H9 (cell line): ENCODE data around the gene MXD4. TPM values are rescaled to one million over a fixed set of nuclear protein-coding genes. Genes with fewer than 3 reads are reported as not detected.

Source experiments
- DNase-seq: peaks from one replicate; pipeline ENCODE4 v3.0.0-alpha.2; 2017
- H2AFZ ChIP-seq: one replicate; pipeline ENCODE4 v1.6.1; 2013; ENCODE audit warnings: mild to moderate bottlenecking, low read length, control low read depth, moderate library complexity
- H2AK5ac ChIP-seq: 2 replicates; pipeline ENCODE4 v1.6.1; 2013; ENCODE audit warnings: low read length, control low read depth, mixed read lengths; ENCODE audit not compliant: insufficient read length
- H2BK120ac ChIP-seq: one replicate; pipeline ENCODE4 v1.6.1; 2013; ENCODE audit warnings: low read depth, mild to moderate bottlenecking, low read length, control low read depth, inconsistent platforms; ENCODE audit not compliant: poor library complexity, severe bottlenecking
- H2BK12ac ChIP-seq: 2 replicates; pipeline ENCODE4 v1.6.1; 2013; ENCODE audit warnings: low read length, control low read depth, mixed read lengths, low read depth; ENCODE audit not compliant: insufficient read length
- H2BK15ac ChIP-seq: 2 replicates; pipeline ENCODE4 v1.6.1; 2013; ENCODE audit warnings: low read depth, low read length, control low read depth
- H2BK20ac ChIP-seq: one replicate; pipeline ENCODE4 v1.6.1; 2013; ENCODE audit warnings: low read depth, mild to moderate bottlenecking, low read length, control low read depth, inconsistent platforms; ENCODE audit not compliant: poor library complexity, severe bottlenecking
- H2BK5ac ChIP-seq: 2 replicates; pipeline ENCODE4 v1.6.1; 2013; ENCODE audit warnings: low read length, control low read depth, mixed read lengths; ENCODE audit not compliant: insufficient read length
- H3K14ac ChIP-seq: 2 replicates; pipeline ENCODE4 v1.6.1; 2013; ENCODE audit warnings: low read length, control low read depth; ENCODE audit not compliant: insufficient read depth
- H3K18ac ChIP-seq: 2 replicates; pipeline ENCODE4 v1.6.1; 2013; ENCODE audit warnings: low read depth, mild to moderate bottlenecking, mixed read lengths, low read length, control low read depth; ENCODE audit not compliant: insufficient read length
- H3K23ac ChIP-seq: 2 replicates; pipeline ENCODE4 v1.6.1; 2013; ENCODE audit warnings: low read length, control low read depth, mixed read lengths, low read depth; ENCODE audit not compliant: insufficient read length
- H3K23me2 ChIP-seq: 2 replicates; pipeline ENCODE4 v1.6.1; 2013; ENCODE audit warnings: low read depth, mild to moderate bottlenecking, mixed read lengths, low read length, control low read depth; ENCODE audit not compliant: insufficient read length, poor library complexity, severe bottlenecking
- H3K27ac ChIP-seq: 2 replicates; pipeline ENCODE4 v1.5.1; 2013; ENCODE audit warnings: low read length, control low read depth, mixed read lengths, low read depth; ENCODE audit not compliant: insufficient read length
- H3K27me3 ChIP-seq: 2 replicates; pipeline ENCODE4 v1.6.1; 2013; ENCODE audit warnings: low read length, control low read depth, inconsistent platforms; ENCODE audit not compliant: insufficient read depth
- H3K4ac ChIP-seq: 2 replicates; pipeline ENCODE4 v1.6.1; 2013; ENCODE audit warnings: low read depth, mild to moderate bottlenecking, control low read depth, inconsistent platforms, low read length, moderate library complexity
- H3K4me1 ChIP-seq: 2 replicates; pipeline ENCODE4 v1.6.1; 2013; ENCODE audit warnings: low read length, control low read depth, inconsistent platforms; ENCODE audit not compliant: insufficient read depth
- H3K4me2 ChIP-seq: 2 replicates; pipeline ENCODE4 v1.6.1; 2013; ENCODE audit warnings: low read length, control low read depth, mixed read lengths; ENCODE audit not compliant: insufficient read length, insufficient read depth
- H3K56ac ChIP-seq: 2 replicates; pipeline ENCODE4 v1.6.1; 2013; ENCODE audit warnings: low read depth, mild to moderate bottlenecking, mixed read lengths, low read length, control low read depth; ENCODE audit not compliant: insufficient read length
- H3K79me1 ChIP-seq: 2 replicates; pipeline ENCODE4 v1.6.1; 2013; ENCODE audit warnings: low read depth, mild to moderate bottlenecking, moderate library complexity, low read length, control low read depth, inconsistent platforms; ENCODE audit not compliant: insufficient read depth, poor library complexity, severe bottlenecking
- H3K79me2 ChIP-seq: 2 replicates; pipeline ENCODE4 v1.6.1; 2013; ENCODE audit warnings: low read length, control low read depth, inconsistent platforms; ENCODE audit not compliant: insufficient read depth
- H3K9ac ChIP-seq: 2 replicates; pipeline ENCODE4 v1.6.1; 2013; ENCODE audit warnings: low read length, control low read depth, mixed read lengths; ENCODE audit not compliant: insufficient read length; ENCODE audit errors: extremely low read depth
- H3K9me3 ChIP-seq: one replicate; pipeline ENCODE4 v1.6.1; 2013; ENCODE audit warnings: low read depth, low read length, inconsistent platforms; ENCODE audit not compliant: control insufficient read depth
- H3T11ph ChIP-seq: one replicate; pipeline ENCODE4 v1.6.1; 2013; ENCODE audit warnings: mild to moderate bottlenecking, low read length, control low read depth, inconsistent platforms
- H4K20me1 ChIP-seq: one replicate; pipeline ENCODE4 v1.6.1; 2013; ENCODE audit not compliant: control insufficient read depth, insufficient read length, insufficient read depth
- H4K5ac ChIP-seq: 2 replicates; pipeline ENCODE4 v1.6.1; 2013; ENCODE audit warnings: low read depth, mild to moderate bottlenecking, mixed read lengths, low read length, control low read depth; ENCODE audit not compliant: insufficient read length
- H4K8ac ChIP-seq: replicated peaks from 2 replicates; pipeline ENCODE4 v1.6.1; 2013; ENCODE audit warnings: low read length, control low read depth, mixed read lengths, low read depth; ENCODE audit not compliant: insufficient read length
- H4K91ac ChIP-seq: 2 replicates; pipeline ENCODE4 v1.6.1; 2013; ENCODE audit warnings: low read depth, mild to moderate bottlenecking, moderate library complexity, mixed read lengths, low read length, control low read depth; ENCODE audit not compliant: insufficient read length
- H3K27ac Mint-ChIP-seq, 3 experiments: 2 replicates in 2 of 3; 3 replicates in 1 of 3; pipeline ENCODE4 v1.8.0; 2020 to 2021; ENCODE audit warnings: mixed read lengths in 3 of 3, mild to moderate bottlenecking in 1 of 3, moderate library complexity in 1 of 3
- H3K27me3 Mint-ChIP-seq: 2 replicates; pipeline ENCODE4 v1.8.0; 2021; ENCODE audit warnings: low read depth, mild to moderate bottlenecking, moderate library complexity, mixed read lengths
- H3K36me3 Mint-ChIP-seq, 3 experiments: 2 replicates in 2 of 3; 3 replicates in 1 of 3; pipeline ENCODE4 v1.8.0; 2020 to 2021; ENCODE audit warnings: low read depth in 3 of 3, mixed read lengths in 3 of 3; ENCODE audit not compliant: insufficient read depth in 1 of 3
- H3K4me1 Mint-ChIP-seq, 2 experiments: 2 replicates each; pipeline ENCODE4 v1.8.0; 2020; ENCODE audit warnings: mixed read lengths in 2 of 2
- H3K4me3 Mint-ChIP-seq, 2 experiments: 2 replicates in 1 of 2; 3 replicates in 1 of 2; pipeline ENCODE4 v1.8.0; 2020 to 2021; ENCODE audit warnings: mild to moderate bottlenecking in 2 of 2, mixed read lengths in 2 of 2, moderate library complexity in 1 of 2
- H3K9me3 Mint-ChIP-seq, 2 experiments: 2 replicates in 1 of 2; 3 replicates in 1 of 2; pipeline ENCODE4 v1.8.0; 2020; ENCODE audit warnings: mild to moderate bottlenecking in 2 of 2, mixed read lengths in 2 of 2, moderate library complexity in 1 of 2
- WGBS: extraction: QIAGEN DNeasy Blood & Tissue Kit; methylation state at CpG from one replicate; pipeline ENCODE4 v1.1.7; 2013; ENCODE audit warnings: missing lambda C conversion rate, low lambda C conversion rate, mixed read lengths; ENCODE audit not compliant: insufficient read length; ENCODE audit errors: extremely low coverage; 5-methylcytosine and 5-hydroxymethylcytosine counted together
- total RNA-seq: library from RNA; stranded (reverse); gene quantifications from 2 replicates; pipeline ENCODE4 v1.2.1, GENCODE V29; 2021
- TF ChIP-seq, protein P1 (sequence below): fragments of 200-600 bp; sonication (generic); conservative IDR thresholded peaks from 3 replicates; pipeline ENCODE4 v1.8.0; 2021; ENCODE audit warnings: antibody characterized with exemption, mild to moderate bottlenecking

Gene MXD4
- total RNA-seq, 1 experiment from 2014 or later, result 24.1 TPM

DNA sequence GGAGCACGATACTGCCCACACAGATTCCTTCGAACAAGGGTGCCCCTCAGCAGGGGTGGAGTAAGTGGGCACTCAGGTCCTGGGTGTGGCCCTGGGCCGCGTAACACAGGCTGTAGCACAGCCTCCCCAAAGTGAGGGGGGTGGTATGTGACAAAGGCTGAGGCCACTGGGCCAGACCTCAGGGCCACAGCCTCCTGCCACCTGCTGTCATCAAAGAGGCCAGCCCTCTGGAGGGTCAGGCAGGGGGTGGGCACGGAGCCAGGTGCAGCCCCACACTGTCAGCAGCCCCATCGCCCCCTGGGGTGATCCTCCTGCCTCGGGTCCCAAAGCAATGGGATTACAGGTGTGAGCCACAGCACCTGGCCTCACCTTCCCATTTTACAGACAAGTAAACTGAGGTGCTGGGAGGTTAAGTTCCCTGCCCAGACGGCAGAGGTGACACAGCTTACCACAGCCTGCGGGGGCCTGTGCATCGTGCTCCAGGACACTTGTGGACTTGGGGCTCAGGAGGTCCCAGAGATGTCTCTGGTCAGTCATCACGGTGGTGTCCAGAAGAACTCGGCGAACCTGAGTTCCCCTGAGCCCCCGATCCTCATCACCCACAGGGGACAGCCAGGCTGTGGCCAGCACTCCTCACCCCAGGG lies 27.5 kb upstream of the MXD4 start:
- Histone ChIP-seq H4K20me1 (no peaks in the 10 kb centered on the region), H2AK5ac (no peak overlapping the region), H3K27me3 (no peaks in the 10 kb centered on the region), H3K9ac (no peak overlapping the region), H3K23me2 (no peaks in the 10 kb centered on the region), H3K9me3 (no peaks in the 10 kb centered on the region), H2BK120ac (no peak overlapping the region), H2BK5ac (no peak overlapping the region), H3K56ac (no peak overlapping the region), H2BK20ac (no peak overlapping the region), H3K79me2 (no peaks in the 10 kb centered on the region), H4K8ac (no peak overlapping the region), H2BK15ac (no peak overlapping the region), H3K4me1 (no peaks in the 10 kb centered on the region; the same call in 1 of the 2 replicates), H3K79me1 (no peaks in the 10 kb centered on the region), H4K5ac (no peak overlapping the region), H2AFZ (no peak overlapping the region), H3K4me2 (no peak overlapping the region), H3T11ph (no peak overlapping the region), H4K91ac (no peak overlapping the region), H3K18ac (no peak overlapping the region), H3K14ac (no peak overlapping the region; the same call in 1 of the 2 replicates), H3K4ac (no peak overlapping the region), H3K23ac (no peak overlapping the region), H3K27ac (no peak overlapping the region), H2BK12ac (no peak overlapping the region)
- peaks cover 4 to 15% of the 10 kb centered on the region in 2 experiments; a peak in 3 of 4 replicates for H3K4me1 Mint-ChIP-seq
- no peaks in the 10 kb centered on the region; a peak in 1 of 7 replicates for H3K36me3 Mint-ChIP-seq
- no peak overlapping the region for H3K27ac Mint-ChIP-seq
- TF ChIP-seq, protein P1, sequence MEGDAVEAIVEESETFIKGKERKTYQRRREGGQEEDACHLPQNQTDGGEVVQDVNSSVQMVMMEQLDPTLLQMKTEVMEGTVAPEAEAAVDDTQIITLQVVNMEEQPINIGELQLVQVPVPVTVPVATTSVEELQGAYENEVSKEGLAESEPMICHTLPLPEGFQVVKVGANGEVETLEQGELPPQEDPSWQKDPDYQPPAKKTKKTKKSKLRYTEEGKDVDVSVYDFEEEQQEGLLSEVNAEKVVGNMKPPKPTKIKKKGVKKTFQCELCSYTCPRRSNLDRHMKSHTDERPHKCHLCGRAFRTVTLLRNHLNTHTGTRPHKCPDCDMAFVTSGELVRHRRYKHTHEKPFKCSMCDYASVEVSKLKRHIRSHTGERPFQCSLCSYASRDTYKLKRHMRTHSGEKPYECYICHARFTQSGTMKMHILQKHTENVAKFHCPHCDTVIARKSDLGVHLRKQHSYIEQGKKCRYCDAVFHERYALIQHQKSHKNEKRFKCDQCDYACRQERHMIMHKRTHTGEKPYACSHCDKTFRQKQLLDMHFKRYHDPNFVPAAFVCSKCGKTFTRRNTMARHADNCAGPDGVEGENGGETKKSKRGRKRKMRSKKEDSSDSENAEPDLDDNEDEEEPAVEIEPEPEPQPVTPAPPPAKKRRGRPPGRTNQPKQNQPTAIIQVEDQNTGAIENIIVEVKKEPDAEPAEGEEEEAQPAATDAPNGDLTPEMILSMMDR, result no peak
- no CpG with 5 or more reads among the region's 14 CpGs for WGBS
- no peak overlapping the region for H3K4me3 Mint-ChIP-seq
- H3K9me3 Mint-ChIP-seq, result peaks cover 2 to 6% of the 10 kb centered on the region in 2 experiments; a peak in 4 of 5 replicates
- H3K27me3 Mint-ChIP-seq, result no peaks in the 10 kb centered on the region; the same call in 1 of the 2 replicates
- peak; percentile 18 for DNase-seq
